Activated CD8-positive, alpha-beta T cell treated with anti-CD3 and anti-CD28 coated beads for 36 hours (primary cell): ENCODE results near the gene PEX19. TPM values are rescaled to one million over a fixed set of nuclear protein-coding genes. Genes with fewer than 3 reads are reported as not detected.

Source experiments
- ATAC-seq: fragments of 200-7000 bp; cut with Tn5 transposase; one replicate; pipeline ENCODE4 v1.10.0; 2021; ENCODE audit warnings: mild to moderate bottlenecking, moderate library complexity
- CTCF ChIA-PET: fragments of 350-600 bp; sonication (Branson Sonifier 250); formaldehyde crosslinking; loops from one replicate; lab custom pipeline; 2021; ENCODE audit warnings: antibody characterized with exemption; lab: Charles Lee
- POLR2A ChIA-PET: fragments of 350-600 bp; sonication (Branson Sonifier 250); formaldehyde crosslinking; loops from one replicate; lab custom pipeline; 2021; ENCODE audit warnings: antibody characterized with exemption; lab: Charles Lee
- DNase-seq: peaks from one replicate; pipeline ENCODE4 v3.0.0-alpha.2; 2020
- H3K27ac Mint-ChIP-seq: one replicate; pipeline ENCODE4 v1.8.0; 2021; ENCODE audit warnings: mild to moderate bottlenecking, mixed read lengths
- H3K27me3 Mint-ChIP-seq: one replicate; pipeline ENCODE4 v1.8.0; 2021; ENCODE audit warnings: mixed read lengths
- H3K36me3 Mint-ChIP-seq: one replicate; pipeline ENCODE4 v1.8.0; 2021; ENCODE audit warnings: low read depth, mixed read lengths
- H3K4me1 Mint-ChIP-seq: one replicate; pipeline ENCODE4 v1.8.0; 2021; ENCODE audit warnings: low read depth, mixed read lengths
- H3K4me3 Mint-ChIP-seq: one replicate; pipeline ENCODE4 v1.8.0; 2021; ENCODE audit warnings: mild to moderate bottlenecking, moderate library complexity, mixed read lengths
- H3K9me3 Mint-ChIP-seq: one replicate; pipeline ENCODE4 v1.8.0; 2021; ENCODE audit warnings: mixed read lengths
- CTCF ChIP-seq: fragments of 200-600 bp; IDR thresholded peaks from one replicate; pipeline ENCODE4 v1.8.0; 2022; ENCODE audit warnings: antibody characterized with exemption, mild to moderate bottlenecking
- intact Hi-C: fragments of 100-400 bp; cut with micrococcal nuclease; formaldehyde crosslinking; loops from one replicate; pipeline ENCODE4 v1.10.0; 2022
- total RNA-seq, 2 experiments: library from RNA; stranded (reverse); gene quantifications; one replicate each; pipeline ENCODE4 v1.2.3, GENCODE V29; 2021

PEX19 gene
- total RNA-seq, 2 experiments from 2014 or later = 52.9 to 56.9 TPM

GRCh38 chr1:160267284-160267991 is 17.5 kb downstream of the PEX19 start:
- no peak for TF ChIP-seq CTCF
- H3K27me3 Mint-ChIP-seq = no peaks in the 10 kb centered on the region
- POLR2A ChIA-PET = no interaction called here
- H3K36me3 Mint-ChIP-seq = no peaks in the 10 kb centered on the region
- no peak overlapping the region for H3K27ac Mint-ChIP-seq
- DNase-seq (no peak), ATAC-seq (no peak)
- intact Hi-C loops = no loop called here
- CTCF ChIA-PET = interaction anchor here (0.5 to 2.0 kb wide), 3 partner anchors 24 to 166 kb away, joined by 3 to 7 read pairs (median 3); no protein-coding TSS in a partner anchor
- H3K4me3 Mint-ChIP-seq = no peak overlapping the region
- no peaks in the 10 kb centered on the region for H3K9me3 Mint-ChIP-seq
- H3K4me1 Mint-ChIP-seq = peaks cover 8% of the 10 kb centered on the region

- no peaks in the 10 kb centered on the region for H3K27me3 Mint-ChIP-seq
- H3K27ac Mint-ChIP-seq = no peak overlapping the region
- peaks cover 9% of the 10 kb centered on the region for H3K36me3 Mint-ChIP-seq
- ATAC-seq (no peak), DNase-seq (no peak)
- ChIA-PET CTCF (interaction anchor here (1.1 to 6.8 kb wide), 6 partner anchors 13 to 164 kb away, joined by 4 to 57 read pairs (median 6); partner anchors contain the start of gene PEX19), POLR2A (interaction anchor here (0.6 to 5.8 kb wide), 4 partner anchors 10 to 153 kb away, joined by 3 to 41 read pairs (median 4); partner anchors contain the start of gene PEX19)
- H3K4me1 Mint-ChIP-seq = peaks cover 19% of the 10 kb centered on the region
- H3K9me3 Mint-ChIP-seq = no peaks in the 10 kb centered on the region
- H3K4me3 Mint-ChIP-seq = no peak overlapping the region
- intact Hi-C loops = no loop called here
- no peak for TF ChIP-seq CTCF
These were observed 20.1 kb downstream of the PEX19 start for GRCh38 chr1:160264795-160265307.

DNA sequence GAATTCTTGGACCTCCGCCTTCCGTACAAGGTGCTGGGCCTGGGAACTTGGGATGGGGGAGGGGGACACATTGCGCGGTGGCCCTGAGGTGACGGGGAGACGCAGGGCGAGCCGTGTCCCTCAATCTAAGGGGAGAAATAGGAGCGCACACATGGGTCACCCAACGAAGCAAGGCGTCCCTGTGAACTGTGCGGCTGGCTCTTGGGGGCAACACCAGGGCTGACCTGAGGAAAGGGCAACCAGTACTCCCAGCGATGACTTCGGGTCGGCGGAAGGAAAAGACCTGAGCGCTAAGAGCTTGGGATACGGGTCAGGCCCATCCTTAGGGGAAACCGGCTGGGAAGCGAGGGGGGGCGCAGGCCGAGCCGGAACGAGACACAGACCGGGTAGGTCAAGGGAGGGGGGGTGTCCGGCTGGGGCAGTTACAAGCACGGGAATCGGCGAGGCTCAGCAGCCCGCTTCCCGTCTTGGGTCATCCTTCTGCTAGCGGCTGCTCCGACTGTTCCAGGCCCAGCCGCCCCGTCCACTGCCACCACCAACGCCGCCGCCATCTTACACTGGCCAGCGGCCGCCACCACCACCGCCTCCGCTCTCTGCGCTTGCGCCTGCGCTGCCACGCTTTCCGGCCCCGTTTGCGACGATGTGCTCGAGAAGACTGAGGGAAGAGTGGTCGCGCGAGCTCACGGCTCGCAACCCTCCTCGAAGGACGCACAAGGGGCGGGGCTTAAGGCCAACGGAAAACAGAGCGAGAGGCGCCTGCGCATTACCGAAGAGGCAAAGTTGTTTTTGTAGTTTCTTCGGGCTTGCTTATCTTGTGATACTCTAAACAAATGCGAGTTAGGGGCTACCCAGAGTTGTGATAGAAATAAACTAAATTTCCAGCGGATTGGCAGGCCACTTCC is 22.8 kb downstream of the PEX19 start, which contains the start of gene DCAF8:
TSS of gene DCAF8 (minus strand) at position 657 of the 902 bp plus-strand sequence. CDS start 18,541 bp downstream, outside the sequence.
- ChIA-PET CTCF (interaction anchor here (1.0 to 6.8 kb wide), 5 partner anchors 10 to 177 kb away, joined by 5 to 57 read pairs (median 6); no protein-coding TSS in a partner anchor), POLR2A (interaction anchor here (0.6 to 5.8 kb wide), 16 partner anchors 10 to 708 kb away, joined by 3 to 41 read pairs (median 3); partner anchors contain the start of gene PEX19)
- no peak for TF ChIP-seq CTCF
- ATAC-seq (peak; percentile 92), DNase-seq (peak; percentile 99)
- Mint-ChIP-seq H3K9me3 (no peaks in the 10 kb centered on the region), H3K27me3 (no peaks in the 10 kb centered on the region), H3K27ac (peak within 1 kb of the TSS; percentile 97), H3K36me3 (peaks cover 17% of the 10 kb centered on the region), H3K4me3 (peak within 1 kb of the TSS; percentile 83), H3K4me1 (peaks cover 41% of the 10 kb centered on the region)
- intact Hi-C loops = no loop called here

DNA sequence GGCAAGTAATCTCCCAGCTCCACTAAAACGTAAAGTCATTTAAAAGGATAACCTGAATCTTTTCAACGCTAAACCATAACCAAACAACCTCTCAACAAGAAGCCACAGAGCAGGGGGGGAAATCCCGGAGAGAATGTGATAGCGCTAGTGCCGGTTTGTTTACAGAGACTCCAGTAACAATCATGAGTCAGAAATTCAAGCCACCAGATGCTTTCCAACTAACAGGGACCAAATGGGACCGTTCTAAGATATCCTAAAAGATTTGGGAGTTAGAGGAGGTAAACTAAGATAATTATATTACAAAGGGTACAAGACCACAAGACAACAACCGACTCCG is 23.4 kb downstream of the PEX19 start:
- ChIA-PET CTCF (interaction anchor here (0.6 to 6.8 kb wide), 7 partner anchors 10 to 160 kb away, joined by 3 to 57 read pairs (median 3); no protein-coding TSS in a partner anchor), POLR2A (interaction anchor here (0.8 to 5.8 kb wide), 17 partner anchors 8 to 164 kb away, joined by 3 to 41 read pairs (median 3); partner anchors contain the start of genes COPA, NCSTN, PEA15 and PEX19)
- Mint-ChIP-seq H3K4me1 (peaks cover 46% of the 10 kb centered on the region), H3K27ac (peak overlapping the region; percentile 97), H3K4me3 (peak overlapping the region; percentile 83), H3K27me3 (no peaks in the 10 kb centered on the region), H3K36me3 (peaks cover 19% of the 10 kb centered on the region), H3K9me3 (no peaks in the 10 kb centered on the region)
- DNase-seq (peak; percentile 90), ATAC-seq (peak; percentile 38)
- TF ChIP-seq CTCF = no peak
- intact Hi-C loops = no loop called here
